Measurements from ENCODE around the gene CRADD. TPM values are rescaled to one million over a fixed set of nuclear protein-coding genes. Genes with fewer than 3 reads are reported as not detected.

Gene CRADD
- total and polyA plus RNA-seq, 2 of the 4 experiments (the other 2 are of a cell fraction): 11.1 to 14.0 TPM

DNA sequence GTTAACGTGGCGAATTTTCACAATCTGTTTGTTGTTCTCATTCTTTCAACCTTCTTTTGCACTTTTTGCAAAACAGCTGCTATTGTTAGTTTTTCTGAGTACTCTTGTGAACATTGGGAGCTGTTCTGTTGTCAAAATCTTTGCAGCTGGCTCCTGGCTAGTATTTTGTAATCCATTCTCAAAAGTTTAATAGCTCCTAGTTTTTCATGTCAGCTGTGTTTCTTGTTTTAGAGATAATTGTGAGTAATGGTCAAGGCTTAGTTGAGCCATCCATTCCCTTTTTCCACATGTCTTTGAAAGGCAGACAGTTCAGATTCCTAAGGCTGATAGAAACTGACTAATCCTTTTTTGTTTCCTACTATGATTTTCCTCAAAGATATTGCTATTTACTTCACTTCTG is 39.1 kb upstream of the CRADD start:
- Histone ChIP-seq H3K4me3 (ENCODE audit: insufficient read depth, low read depth, low read length) (no peak overlapping the region), H2BK15ac (ENCODE audit: low read depth, low read length) (peak overlapping the region; percentile 9; the same call in 1 of the 3 replicates), H2AFZ (replicated peaks; ENCODE audit: low read length, poor library complexity) (no peak overlapping the region), H4K91ac (ENCODE audit: insufficient read depth, low read depth, low read length) (no peak overlapping the region), H3K9me3 (ENCODE audit: control insufficient read depth, insufficient read depth, low read length) (no peaks in the 10 kb centered on the region), H3K4ac (ENCODE audit: low read depth, low read length) (no peak overlapping the region), H4K5ac (ENCODE audit: low read depth, low read length) (no peak overlapping the region), H4K8ac (ENCODE audit: low read depth in 2 of 2, low read length in 2 of 2) (no peak overlapping the region), H3K27me3 (ENCODE audit: control insufficient read depth, insufficient read depth, low read length) (no peaks in the 10 kb centered on the region), H3K4me2 (ENCODE audit: low read depth, low read length) (peak overlapping the region; percentile 3; the same call in 1 of the 2 replicates), H3K56ac (ENCODE audit: extremely low read depth, insufficient read depth, low read length) (no peak overlapping the region), H3K36me3 (ENCODE audit: control insufficient read depth, insufficient read depth, low read length) (no peaks in the 10 kb centered on the region), H2AK9ac (replicated peaks; ENCODE audit: low read depth, low read length, poor library complexity) (no peak overlapping the region), H3K79me1 (ENCODE audit: low read depth in 1 of 2, low read length in 2 of 2) (no peaks in the 10 kb centered on the region), H3K27ac (ENCODE audit: insufficient read depth, low read length) (no peak overlapping the region), H3K4me1 (ENCODE audit: control insufficient read depth, insufficient read depth, low read length) (peaks cover 2% of the 10 kb centered on the region; the same call in 1 of the 2 replicates), H3K9me1 (ENCODE audit: insufficient read depth, low read length) (no peaks in the 10 kb centered on the region), H3K23ac (ENCODE audit: low read depth, low read length) (no peak overlapping the region), H2BK120ac (ENCODE audit: low read depth, low read length) (no peak overlapping the region; the same call in 1 of the 2 replicates), H3K14ac (replicated peaks; ENCODE audit: low read depth, low read length) (no peak overlapping the region; the same call in 1 of the 2 replicates), H2BK20ac (ENCODE audit: low read depth, low read length) (0 out of 2 replicates have a peak overlapping the region, but pooled peaks have one; percentile 11), H2BK5ac (ENCODE audit: low read depth, low read length, poor library complexity, severe bottlenecking) (no peak overlapping the region), H3K9ac (ENCODE audit: low read depth, low read length) (no peak overlapping the region), H4K20me1 (ENCODE audit: insufficient read depth, low read length) (no peaks in the 10 kb centered on the region), H3K18ac (ENCODE audit: low read depth, low read length) (no peak overlapping the region), H2AK5ac (ENCODE audit: low read depth, low read length) (no peak overlapping the region)
- BruUV-seq (replicated peaks): no TSS peak
- dilution Hi-C loops (cut with HindIII; ENCODE audit: low sequenced_read_pairs, unreplicated experiment): no loop called here
- ChIA-PET CTCF (interaction anchor here (0.6 kb wide), 1 partner anchor 125 kb away, joined by 3 read pairs; no protein-coding TSS in a partner anchor), POLR2A (ENCODE audit: unreplicated experiment) (no interaction called here)
- peak; percentile 39 for DNase-seq
- intact Hi-C loops (cut with micrococcal nuclease): no loop called here
- in situ Hi-C loops (cut with MboI; ENCODE audit: low sequenced_read_pairs): no loop called here
- WGBS, 2 experiments (ENCODE audit: extremely low coverage in 2 of 2, insufficient read length in 1 of 2): no CpG with 5 or more reads among the region's 2 CpGs
- no peak for TF ChIP-seq FOS (IDR thresholded peaks at IDR 0.05; ENCODE audit: low read depth, low read length)
- ATAC-seq (ENCODE audit: low read depth): no peak

Data from IMR-90 (cell line).